GM21447 (cell line): ENCODE measurements around the gene DEXI.
"Not testable (repeated sequence)": the region's sequence is repeated elsewhere in the genome, so short reads cannot be mapped to it uniquely, and the experiment has no call there.

Experiments used
- ATAC-seq: cut with Tn5 transposase; IDR thresholded peaks from one replicate; pipeline ENCODE4 v1.9.1; 2021; ENCODE audit not compliant: unreplicated experiment

The DEXI gene

DNA sequence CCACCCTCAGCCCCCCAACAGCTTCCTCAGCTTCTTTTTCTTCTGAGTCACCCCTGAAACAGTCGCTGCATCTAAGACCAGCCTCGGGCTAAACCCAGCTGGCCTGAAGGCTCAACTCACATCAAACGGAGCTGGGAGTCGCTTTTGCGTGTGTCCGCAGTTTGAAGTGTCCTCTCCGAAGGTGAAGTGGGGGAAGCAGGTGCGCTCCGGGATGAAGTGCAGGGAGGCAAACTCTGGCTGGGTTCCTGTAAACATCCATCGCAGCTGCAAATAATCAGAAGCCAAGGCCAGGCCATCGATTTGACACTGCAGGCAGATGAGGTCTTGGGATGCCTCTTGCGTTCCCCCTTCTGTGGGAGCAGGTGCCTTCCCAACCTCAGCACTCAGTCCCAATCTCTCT, 13.2 kb downstream of the DEXI start:
- not testable (repeated sequence) for ATAC-seq

DNA sequence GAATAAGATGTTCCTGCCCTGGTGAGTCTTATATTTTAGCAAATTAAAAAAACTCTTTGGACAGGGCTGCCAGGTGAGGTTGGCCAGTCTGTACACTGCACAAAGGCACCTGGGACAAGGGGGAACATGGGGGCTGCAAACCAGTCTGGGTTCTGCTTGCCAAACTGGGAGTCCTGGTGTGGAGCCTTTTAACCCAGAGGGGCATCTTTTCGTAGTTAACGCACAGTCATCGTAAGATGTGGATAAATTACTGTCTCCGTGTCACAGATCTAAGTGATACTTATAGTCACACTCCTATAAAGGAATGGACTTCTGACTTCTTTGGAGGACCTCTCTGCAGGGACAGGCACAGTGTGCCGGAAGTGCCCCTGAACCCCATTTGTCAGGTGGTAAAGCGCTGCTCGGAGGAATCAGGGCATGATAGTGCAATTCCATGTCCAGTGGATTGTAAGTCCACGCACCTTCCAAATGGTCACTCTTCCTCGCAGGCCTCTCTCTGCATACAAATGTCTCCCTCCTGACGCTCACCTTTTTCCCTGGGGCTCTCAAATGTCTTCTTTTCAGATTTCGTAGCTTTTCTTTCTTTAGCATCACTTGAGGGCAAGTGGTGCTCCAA, 14.7 kb downstream of the DEXI start:
- no peak for ATAC-seq

DNA sequence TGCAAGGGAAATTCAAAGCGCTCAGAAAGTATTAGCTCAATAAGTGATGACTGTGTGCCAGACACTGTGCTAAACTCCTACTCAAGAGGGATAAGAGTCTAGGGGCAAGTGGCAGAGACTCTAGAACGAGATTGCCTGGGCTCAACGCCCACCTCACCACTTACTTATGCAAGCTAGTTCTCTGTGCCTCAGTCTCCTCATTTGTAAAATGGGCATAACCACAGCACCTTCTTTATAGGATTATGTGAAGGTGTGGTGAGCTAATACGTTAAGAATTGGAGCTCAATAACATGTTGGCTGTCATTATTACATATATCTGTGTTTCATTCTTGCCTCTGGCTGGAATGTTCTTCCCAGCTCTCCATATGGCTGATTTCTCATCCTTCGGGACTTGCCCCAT, 15.4 kb downstream of the DEXI start:
- no peak for ATAC-seq

DNA sequence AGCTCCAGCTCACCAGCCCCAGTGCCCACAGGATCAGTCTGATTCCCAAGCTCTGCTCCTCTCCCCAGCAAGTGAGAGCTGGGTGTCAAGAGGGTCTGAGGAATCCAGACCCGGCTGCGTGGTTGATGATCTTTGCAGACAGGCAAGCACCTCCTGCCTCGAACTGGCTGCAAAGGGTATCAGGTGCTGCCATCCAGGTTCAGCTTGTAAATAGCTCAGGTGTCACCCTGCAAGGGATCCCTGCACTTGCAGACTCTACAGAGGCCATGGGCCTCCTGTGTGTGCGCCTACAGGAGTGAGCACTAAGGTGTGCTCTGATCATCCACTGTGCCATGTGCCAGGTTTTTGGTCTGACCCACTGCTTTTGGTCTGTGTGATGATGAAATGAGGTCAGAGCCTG, 16.2 kb downstream of the DEXI start:
- no peak for ATAC-seq

DNA sequence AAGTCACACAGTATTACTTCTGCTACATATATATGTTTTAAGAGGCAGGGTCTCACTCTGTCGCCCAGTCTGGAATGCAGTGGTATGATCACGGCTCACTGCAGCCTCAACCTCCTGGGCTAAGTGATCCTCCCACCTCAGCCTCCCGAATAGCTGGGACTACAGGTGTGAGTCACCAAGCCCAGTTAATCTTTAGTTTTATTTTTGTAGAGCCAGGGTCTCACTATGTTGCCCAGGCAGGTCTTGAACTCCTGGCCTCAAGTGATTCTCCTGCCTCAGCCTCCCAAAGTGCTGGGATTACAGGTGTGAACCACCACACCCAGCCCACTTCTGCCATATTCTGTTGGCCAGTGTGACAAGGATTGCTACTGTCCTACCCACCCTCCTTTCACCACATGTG, 17.0 kb downstream of the DEXI start:
- ATAC-seq = not testable (repeated sequence)

DNA sequence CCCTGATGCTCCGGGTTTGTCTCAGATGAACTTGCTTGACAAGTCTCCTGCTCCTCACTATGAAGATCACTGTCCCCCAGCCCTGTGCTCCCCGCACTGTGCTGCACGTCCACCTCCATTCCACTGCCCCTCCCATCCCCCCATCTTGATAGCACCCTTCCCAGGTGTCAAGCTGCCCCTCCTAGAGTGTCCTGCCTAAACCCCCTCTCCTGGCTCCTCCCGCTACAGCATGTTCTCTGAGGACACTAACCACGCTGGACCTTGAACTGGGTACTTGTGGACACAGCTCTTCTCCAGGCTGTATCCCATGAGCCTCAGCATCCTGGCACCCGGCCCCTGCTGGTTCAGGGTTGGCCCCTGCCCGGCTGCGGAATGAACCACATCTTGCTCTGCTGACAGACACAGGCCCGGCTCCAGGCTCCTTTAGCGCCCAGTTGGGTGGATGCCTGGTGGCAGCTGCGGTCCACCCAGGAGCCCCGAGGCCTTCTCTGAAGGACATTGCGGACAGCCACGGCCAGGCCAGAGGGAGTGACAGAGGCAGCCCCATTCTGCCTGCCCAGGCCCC, 18.5 kb downstream of the DEXI start:
- ATAC-seq = no peak

DNA sequence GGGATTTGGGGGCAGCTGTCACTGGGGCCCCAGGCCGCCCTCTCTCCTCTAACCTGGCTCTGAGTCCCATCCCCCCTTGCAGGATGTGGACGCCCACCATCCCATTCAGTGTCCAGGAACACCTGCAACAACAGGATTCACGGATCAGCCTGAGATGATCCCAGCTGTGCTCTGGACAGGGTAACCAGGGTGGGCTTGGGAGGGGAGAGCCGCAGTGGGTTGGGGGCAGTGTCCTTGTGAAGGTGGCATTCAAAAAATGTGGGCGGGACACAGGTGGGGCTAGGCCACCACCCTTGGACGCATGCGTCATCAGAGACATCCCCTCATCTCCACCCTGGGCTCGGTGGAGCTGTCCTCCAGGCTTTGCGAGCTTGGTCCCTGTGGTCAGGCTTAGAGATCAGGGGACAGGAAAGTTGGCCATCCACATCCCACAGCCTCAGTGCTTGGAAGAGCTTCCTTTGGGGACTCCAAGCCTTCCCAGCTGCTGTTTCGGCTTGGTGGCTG, 19.1 kb downstream of the DEXI start:
- no peak for ATAC-seq

DNA sequence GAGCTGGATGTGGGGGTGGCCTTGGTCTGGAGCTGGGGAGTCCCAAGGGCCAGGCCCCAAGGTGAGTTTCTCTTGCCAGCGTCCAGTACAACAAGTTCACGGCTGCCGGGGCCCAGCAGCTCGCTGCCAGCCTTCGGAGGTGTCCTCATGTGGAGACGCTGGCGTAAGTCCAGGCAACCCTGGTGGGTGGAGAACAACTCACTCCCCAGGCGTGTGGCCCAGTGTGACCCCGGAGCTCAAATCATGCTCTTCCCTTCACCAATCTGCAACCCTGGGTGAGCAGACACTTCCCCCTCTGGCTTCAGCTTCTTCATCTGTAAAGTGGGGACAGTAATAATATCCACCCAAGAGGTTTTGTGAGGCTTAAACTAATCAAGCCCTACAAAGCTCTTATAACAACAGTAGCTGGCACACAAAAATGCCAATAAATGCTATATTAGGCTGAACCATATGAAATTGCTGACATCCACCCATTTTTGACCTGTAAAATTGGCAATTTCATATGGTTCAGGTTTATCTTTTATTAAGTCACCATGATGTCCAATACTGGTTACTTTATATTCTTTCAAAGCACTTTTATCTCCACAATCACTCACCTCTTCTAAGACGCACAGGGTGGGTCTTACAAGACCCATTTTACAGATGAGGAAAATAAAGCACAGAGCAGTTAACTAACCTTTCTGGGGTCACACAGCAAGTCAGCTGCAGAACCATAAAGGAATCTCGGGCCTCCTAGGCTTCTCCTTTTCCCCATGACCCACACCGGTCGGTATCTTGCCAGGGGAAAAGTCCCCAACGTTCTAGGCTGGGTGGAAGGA, 19.7 kb downstream of the DEXI start:
- no peak for ATAC-seq

DNA sequence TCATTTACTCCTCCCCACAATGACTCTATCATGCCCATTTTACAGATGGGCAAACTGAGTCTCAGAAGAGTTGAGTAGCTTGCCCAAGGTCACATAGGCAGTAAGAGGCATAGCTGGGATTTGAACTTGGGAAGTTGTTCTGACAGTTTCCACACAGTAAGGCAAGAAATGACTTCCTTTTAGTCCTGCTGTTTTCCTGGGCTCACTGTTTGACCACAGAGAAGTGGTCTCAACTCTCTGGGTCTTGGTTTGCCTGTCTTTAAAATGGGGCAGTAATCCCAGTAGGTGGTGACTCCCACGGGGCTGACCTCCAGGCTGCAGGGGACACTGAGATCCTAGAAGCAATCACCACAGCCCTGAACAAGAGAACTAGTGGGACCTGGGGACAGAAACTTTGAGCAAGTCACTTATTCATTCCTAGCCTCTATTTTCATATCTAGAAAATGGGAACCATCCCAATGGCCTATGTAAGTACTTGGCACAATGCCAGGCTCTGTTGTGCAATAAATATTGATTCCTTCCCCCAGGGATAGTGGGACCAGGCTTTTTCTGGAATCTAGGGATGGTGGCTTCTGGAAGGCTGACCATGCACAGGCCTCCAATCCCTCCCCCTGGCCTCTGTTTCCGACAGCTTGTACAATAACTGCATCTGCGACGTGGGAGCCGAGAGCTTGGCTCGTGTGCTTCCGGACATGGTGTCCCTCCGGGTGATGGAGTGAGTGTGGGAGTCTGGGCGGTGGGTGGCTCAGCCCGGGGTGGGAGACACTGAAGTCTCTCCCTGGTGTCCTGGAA, 20.5 kb downstream of the DEXI start:
- ATAC-seq = no peak

DNA sequence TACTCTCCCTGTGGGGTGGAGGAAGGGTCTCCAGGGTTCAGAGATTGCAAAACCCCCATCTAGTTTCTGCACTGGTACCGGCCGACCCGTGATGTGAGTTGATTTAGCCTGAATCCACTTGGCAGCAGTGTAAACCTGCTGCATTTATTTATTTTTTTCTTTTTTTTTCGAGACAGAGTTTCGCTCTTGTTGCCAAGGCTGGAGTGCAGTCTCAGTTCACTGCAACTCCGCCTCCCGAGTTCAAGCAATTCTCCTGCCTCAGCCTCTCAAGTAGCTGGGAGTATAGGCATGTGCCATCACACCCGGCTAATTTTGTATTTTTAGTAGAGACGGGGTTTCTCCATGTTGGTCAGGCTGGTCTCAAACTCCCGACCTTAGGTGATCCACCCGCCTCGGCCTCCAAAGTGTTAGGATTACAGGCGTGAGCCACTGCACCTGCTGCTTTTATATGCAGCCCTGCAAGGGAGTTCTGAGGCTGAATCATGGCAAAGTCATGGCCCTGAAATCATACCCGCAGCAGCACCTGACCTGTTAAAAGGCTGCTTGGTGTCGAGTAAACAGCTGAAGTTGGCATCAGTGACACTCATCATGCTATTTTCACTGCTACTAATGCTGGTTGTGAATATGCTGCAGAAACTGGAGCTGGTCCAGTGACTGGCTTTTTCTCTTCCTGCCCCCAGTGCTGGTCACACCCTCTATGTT, 21.4 kb downstream of the DEXI start:
- ATAC-seq = no peak

DNA sequence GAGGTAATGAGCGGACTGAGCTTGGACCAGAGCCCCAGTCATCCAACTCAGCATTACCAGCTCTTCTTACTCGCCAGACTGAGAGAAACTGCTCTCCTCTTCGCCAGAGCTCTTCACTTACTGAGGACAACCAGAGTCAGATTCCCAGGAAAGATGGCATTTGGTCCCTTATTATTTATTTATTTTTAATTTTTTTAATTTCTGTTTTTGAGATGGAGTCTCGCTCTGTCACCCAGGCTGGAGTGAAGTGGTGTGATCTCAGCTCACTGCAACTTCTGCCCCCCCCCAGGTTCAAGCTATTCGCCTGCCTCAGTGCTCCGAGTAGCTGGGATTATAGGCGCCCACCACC, 23.3 kb downstream of the DEXI start:
- ATAC-seq = no peak

DNA sequence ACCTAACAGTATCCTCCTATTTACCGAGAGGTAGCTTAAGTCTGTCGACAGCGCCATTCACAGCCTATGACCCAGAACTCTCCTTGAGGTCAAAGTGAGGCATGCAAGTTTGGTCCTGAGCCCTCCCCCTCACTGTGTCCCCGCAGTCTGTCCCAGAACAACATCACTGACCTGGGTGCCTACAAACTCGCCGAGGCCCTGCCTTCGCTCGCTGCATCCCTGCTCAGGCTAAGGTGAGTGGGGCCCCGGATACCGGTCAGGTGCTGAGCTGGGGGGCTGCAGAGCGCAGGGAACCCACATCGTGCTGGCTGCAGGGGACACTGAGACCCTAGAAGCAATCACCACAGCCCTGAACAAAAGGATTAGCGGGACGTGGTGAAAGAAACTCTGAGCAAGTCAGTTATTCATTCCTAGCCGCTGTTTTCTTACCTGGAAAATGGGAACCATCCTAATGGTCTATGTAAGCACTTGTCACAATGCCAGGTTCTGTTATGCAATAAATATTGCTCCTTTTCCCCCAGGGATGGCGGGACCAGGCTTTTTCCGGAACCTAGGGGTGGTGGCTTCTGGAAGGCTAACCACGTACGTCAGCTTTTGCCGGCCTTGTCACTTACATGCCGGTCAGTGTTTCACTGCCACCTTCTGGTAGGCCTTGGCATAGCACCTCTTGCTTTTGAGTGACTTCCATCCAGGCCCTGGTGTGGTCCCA, 23.8 kb downstream of the DEXI start:
- ATAC-seq = peak; percentile 76

DNA sequence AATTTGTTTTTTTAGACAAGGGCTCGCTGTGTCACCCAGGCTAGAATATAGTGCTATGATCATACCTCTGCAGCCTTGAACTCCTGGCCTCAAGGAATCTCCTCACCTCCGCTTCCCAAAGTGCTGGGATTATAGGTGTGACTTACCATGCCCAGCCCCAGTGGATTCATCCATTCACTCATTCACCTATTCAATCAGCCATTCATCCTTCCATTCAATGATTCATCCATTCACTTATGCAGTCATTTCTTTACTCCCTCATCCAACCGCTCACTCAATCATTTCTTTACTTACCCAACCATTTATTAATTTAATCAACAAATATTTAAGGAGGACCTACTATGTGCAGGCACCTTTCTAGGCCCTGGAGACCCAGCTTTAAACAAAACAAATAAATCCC, 25.7 kb downstream of the DEXI start:
- ATAC-seq = no peak

DNA sequence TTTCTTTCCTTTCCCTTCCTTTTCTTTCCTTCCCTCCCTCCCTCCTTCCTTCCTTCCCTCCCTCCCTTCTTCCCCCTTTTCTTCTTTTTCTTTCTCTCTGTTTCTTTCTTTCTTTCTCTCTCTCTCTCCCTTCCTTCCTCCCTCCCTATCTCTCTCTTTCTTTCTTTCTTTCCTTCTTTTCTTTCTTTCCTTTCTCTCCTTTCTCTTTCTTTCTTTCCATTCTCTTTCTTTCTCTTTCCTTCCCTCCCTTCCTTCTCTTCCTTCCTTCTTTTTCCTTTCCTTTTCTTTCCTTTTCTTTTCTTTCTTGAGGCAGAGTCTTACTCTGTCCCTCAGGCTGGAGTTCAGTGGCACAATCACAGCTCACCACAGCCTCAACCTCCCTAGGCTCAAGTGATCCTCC, 31.0 kb downstream of the DEXI start:
- ATAC-seq = no peak

DNA sequence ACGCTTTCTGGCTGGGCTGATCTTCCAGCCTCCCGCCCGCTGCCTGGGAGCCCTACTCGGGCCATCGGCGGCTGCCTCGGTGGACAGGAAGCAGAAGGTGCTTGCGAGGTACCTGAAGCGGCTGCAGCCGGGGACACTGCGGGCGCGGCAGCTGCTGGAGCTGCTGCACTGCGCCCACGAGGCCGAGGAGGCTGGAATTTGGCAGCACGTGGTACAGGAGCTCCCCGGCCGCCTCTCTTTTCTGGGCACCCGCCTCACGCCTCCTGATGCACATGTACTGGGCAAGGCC, 34.6 kb downstream of the DEXI start:
- ATAC-seq = no peak

DNA sequence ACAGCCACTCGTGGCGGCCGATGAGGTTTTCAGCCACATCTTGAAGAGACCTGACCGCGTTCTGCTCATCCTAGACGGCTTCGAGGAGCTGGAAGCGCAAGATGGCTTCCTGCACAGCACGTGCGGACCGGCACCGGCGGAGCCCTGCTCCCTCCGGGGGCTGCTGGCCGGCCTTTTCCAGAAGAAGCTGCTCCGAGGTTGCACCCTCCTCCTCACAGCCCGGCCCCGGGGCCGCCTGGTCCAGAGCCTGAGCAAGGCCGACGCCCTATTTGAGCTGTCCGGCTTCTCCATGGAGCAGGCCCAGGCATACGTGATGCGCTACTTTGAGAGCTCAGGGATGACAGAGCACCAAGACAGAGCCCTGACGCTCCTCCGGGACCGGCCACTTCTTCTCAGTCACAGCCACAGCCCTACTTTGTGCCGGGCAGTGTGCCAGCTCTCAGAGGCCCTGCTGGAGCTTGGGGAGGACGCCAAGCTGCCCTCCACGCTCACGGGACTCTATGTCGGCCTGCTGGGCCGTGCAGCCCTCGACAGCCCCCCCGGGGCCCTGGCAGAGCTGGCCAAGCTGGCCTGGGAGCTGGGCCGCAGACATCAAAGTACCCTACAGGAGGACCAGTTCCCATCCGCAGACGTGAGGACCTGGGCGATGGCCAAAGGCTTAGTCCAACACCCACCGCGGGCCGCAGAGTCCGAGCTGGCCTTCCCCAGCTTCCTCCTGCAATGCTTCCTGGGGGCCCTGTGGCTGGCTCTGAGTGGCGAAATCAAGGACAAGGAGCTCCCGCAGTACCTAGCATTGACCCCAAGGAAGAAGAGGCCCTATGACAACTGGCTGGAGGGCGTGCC, 35.1 kb downstream of the DEXI start:
- no peak for ATAC-seq

DNA sequence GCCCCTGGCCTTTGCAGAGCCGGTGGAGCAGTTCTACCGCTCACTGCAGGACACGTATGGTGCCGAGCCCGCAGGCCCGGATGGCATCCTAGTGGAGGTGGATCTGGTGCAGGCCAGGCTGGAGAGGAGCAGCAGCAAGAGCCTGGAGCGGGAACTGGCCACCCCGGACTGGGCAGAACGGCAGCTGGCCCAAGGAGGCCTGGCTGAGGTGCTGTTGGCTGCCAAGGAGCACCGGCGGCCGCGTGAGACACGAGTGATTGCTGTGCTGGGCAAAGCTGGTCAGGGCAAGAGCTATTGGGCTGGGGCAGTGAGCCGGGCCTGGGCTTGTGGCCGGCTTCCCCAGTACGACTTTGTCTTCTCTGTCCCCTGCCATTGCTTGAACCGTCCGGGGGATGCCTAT, 35.8 kb downstream of the DEXI start:
- no peak for ATAC-seq

DNA sequence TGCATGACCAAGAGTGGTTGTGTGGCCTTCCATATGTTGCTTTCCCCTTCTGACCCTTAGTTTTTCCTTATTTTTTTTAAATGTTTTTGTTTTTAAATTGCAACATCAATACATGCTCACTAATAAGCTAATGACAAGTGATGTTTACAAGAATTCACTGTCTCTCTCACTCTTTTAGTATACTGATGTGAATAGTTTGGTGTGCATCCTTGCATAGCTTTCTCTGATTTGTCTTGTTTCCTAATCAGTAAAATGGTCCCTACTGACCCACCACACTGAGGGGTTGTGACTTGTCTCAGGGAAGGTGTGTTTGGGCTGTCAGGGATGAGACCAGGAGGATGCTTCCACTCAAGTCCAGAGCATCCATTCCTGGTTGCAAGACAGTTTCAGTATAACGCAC, 39.3 kb downstream of the DEXI start:
- no peak for ATAC-seq

DNA sequence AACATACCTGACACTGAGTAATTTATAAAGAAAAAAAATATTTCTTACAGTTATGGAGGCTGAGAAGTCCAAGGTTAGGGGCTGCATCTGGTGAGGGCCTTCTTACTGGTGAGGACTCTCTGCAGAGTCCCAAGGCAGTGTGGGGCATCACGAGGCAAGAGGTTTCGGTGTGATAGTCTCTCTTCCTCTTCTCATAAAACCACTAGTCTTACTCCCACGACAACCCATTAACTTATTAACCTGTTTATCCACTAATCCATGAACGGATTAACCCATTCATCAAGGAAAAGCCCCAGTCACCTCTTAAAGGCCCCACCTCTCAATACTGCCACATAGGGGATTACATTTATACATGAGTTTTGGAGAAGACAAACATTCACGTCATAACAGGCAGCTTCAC, 45.1 kb downstream of the DEXI start:
- ATAC-seq = peak; percentile 68

DNA sequence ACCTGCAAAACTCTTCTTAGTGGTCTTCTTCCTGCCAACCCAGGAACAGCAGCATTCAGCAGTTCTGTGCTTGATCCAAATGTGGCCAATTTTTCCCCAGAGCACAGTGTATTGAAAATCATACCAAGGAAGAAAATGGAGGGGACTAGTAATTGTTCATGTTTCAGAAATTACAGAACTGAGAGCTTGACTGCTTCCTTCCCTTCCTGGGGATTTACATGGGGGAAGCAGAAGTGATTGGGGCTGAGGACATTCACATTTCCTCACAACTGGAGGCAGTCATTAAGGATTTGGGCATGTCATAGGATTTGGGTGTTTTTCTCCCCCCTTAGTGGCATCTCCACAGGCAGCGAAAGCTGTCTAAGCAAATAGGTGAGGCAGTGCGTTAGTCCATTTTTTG, 45.5 kb downstream of the DEXI start:
- no peak for ATAC-seq
